SK-N-SH (cell line): ENCODE results near the gene RIT1. TPM values are rescaled to one million over a fixed set of nuclear protein-coding genes. Genes with fewer than 3 reads are reported as not detected.
"Not testable (repeated sequence)": the region's sequence is repeated elsewhere in the genome, so short reads cannot be mapped to it uniquely, and the experiment has no call there.

Experiments
- CTCF ChIA-PET: fragments of 300-600, 350-600 bp; formaldehyde crosslinking; extraction: SDS; loops from one replicate; lab custom pipeline; 2021; lab: Yijun Ruan, JAX
- POLR2A ChIA-PET: fragments of 350-600 bp; sonication (Branson Sonifier 250); formaldehyde crosslinking; extraction: SDS; loops from one replicate; lab custom pipeline; 2020; ENCODE audit warnings: antibody characterized with exemption, inconsistent platforms; lab: Yijun Ruan, JAX
- DNase-seq: peaks from one replicate; pipeline ENCODE4 v3.0.0; 2012
- H2AFZ ChIP-seq: fragments of 200-600 bp; sonication (generic); 2 replicates; pipeline ENCODE4 v1.8.1; 2016; ENCODE audit warnings: antibody characterized with exemption, mild to moderate bottlenecking, low read depth
- H3F3A ChIP-seq: fragments of 200-600 bp; sonication (generic); replicated peaks from 2 replicates; pipeline ENCODE3; 2016; ENCODE audit warnings: antibody characterized with exemption, mild to moderate bottlenecking; ENCODE audit not compliant: insufficient read depth
- H3K27ac ChIP-seq, 2 experiments: fragments of 200-500 bp in 1 of 2; fragments of 200-600 bp in 1 of 2; sonication (Bioruptor generic) in 1 of 2; sonication (generic), shearing (Covaris generic) in 1 of 2; 2 replicates each; pipeline versions ENCODE4 v1.5.1 to v1.6.1; 2014 to 2016; ENCODE audit warnings: low read depth in 2 of 2, inconsistent platforms in 1 of 2, low read length in 1 of 2, mild to moderate bottlenecking in 1 of 2, mixed read lengths in 1 of 2
- H3K27me3 ChIP-seq: fragments of 200-600 bp; sonication (generic), shearing (Covaris generic); 2 replicates; pipeline ENCODE4 v1.6.1; 2016; ENCODE audit warnings: mixed run types; ENCODE audit not compliant: insufficient read depth
- H3K36me3 ChIP-seq, 2 experiments: fragments of 200-500 bp in 1 of 2; fragments of 200-600 bp in 1 of 2; sonication (Bioruptor generic) in 1 of 2; sonication (generic) in 1 of 2; replicated peaks in 1 of 2; 2 replicates each; pipeline versions ENCODE3 to v1.5.1; 2014 to 2016; ENCODE audit warnings: low read length in 1 of 2, mild to moderate bottlenecking in 1 of 2; ENCODE audit not compliant: insufficient read depth in 2 of 2, control insufficient read depth in 1 of 2
- H3K4me1 ChIP-seq, 2 experiments: fragments of 200-500 bp in 1 of 2; fragments of 200-600 bp in 1 of 2; sonication (Bioruptor generic) in 1 of 2; sonication (generic), shearing (Covaris generic) in 1 of 2; 2 replicates each; pipeline versions ENCODE4 v1.5.1 to v1.6.1; 2014 to 2016; ENCODE audit warnings: low read depth in 1 of 2, low read length in 1 of 2, mixed run types in 1 of 2; ENCODE audit not compliant: insufficient read depth in 2 of 2, control insufficient read depth in 1 of 2
- H3K4me2 ChIP-seq: fragments of 200-600 bp; sonication (generic), shearing (Covaris generic); 2 replicates; pipeline ENCODE4 v1.6.1; 2017; ENCODE audit warnings: mixed run types
- H3K4me3 ChIP-seq, 2 experiments: fragments of 200-500 bp in 1 of 2; fragments of 200-600 bp in 1 of 2; sonication (Bioruptor generic) in 1 of 2; sonication (generic), shearing (Covaris generic) in 1 of 2; 2 replicates each; pipeline versions ENCODE4 v1.5.1 to v1.8.1; 2014 to 2016; ENCODE audit warnings: low read depth in 2 of 2, inconsistent platforms in 1 of 2, low read length in 1 of 2, mild to moderate bottlenecking in 1 of 2, mixed read lengths in 1 of 2, moderate library complexity in 1 of 2
- H3K79me2 ChIP-seq: fragments of 200-600 bp; sonication (generic); 2 replicates; pipeline ENCODE4 v1.8.1; 2017; ENCODE audit warnings: mild to moderate bottlenecking; ENCODE audit not compliant: insufficient read depth
- H3K9ac ChIP-seq: fragments of 200-600 bp; sonication (generic); 2 replicates; pipeline ENCODE4 v1.6.1; 2017; ENCODE audit warnings: mixed run types
- H3K9me2 ChIP-seq: fragments of 200-600 bp; sonication (generic); 2 replicates; pipeline ENCODE4 v1.6.1; 2017; ENCODE audit warnings: mixed run types
- H3K9me3 ChIP-seq: fragments of 200-600 bp; sonication (generic); 2 replicates; pipeline ENCODE4 v1.6.1; 2017; ENCODE audit warnings: mixed run types, mild to moderate bottlenecking, moderate library complexity
- H4K20me1 ChIP-seq: fragments of 200-600 bp; sonication (generic); 2 replicates; pipeline ENCODE4 v1.6.1; 2017; ENCODE audit warnings: mild to moderate bottlenecking, mixed run types; ENCODE audit not compliant: insufficient read depth
- GATA2 ChIP-seq: sonication (generic); formaldehyde crosslinking; IDR thresholded peaks from 2 replicates; pipeline ENCODE4 v1.5.0; 2020; ENCODE audit warnings: mild to moderate bottlenecking, missing genetic modification reagents
- RAD21 ChIP-seq: IDR thresholded peaks from 2 replicates; pipeline ENCODE4 v1.6.1; 2012; ENCODE audit warnings: mild to moderate bottlenecking, low read length
- SIN3A ChIP-seq: IDR thresholded peaks from 2 replicates; pipeline ENCODE4 v1.6.1; 2012; ENCODE audit warnings: low read depth, mild to moderate bottlenecking, low read length, moderate library complexity, borderline replicate concordance
- USF2 ChIP-seq: fragments of 150-350 bp; IDR thresholded peaks from 2 replicates; pipeline ENCODE4 v1.6.1; 2017; ENCODE audit warnings: antibody characterized with exemption, low read length, low read depth, borderline replicate concordance
- YY1 ChIP-seq: IDR thresholded peaks from 2 replicates; pipeline ENCODE4 v1.4.0; 2012; ENCODE audit warnings: low read depth, mild to moderate bottlenecking
- WGBS: methylation state at CpG from one replicate; pipeline ENCODE4 v1.1.6; 2017; ENCODE audit warnings: low lambda C conversion rate; 5-methylcytosine and 5-hydroxymethylcytosine counted together
- polyA plus RNA-seq, 3 experiments: library from polyadenylated mRNA; depleted of rRNA; stranded (reverse); fragments of >200 nt; gene quantifications; 2 replicates each; pipeline ENCODE4 v1.2.3, GENCODE V29; 2012

Gene RIT1
- polyA plus RNA-seq, 1 of the 3 experiments (the other 2 are of a cell fraction): 28.8 TPM

- ChIA-PET CTCF (interaction anchor here (3.5 kb wide), 1 partner anchor 58 kb away, joined by 20 read pairs; no protein-coding TSS in a partner anchor), POLR2A (interaction anchor here (0.6 to 1.9 kb wide), 6 partner anchors 9 to 151 kb away, joined by 3 to 4 read pairs (median 4); partner anchors contain the start of genes MEX3A and SYT11)
- Histone ChIP-seq H3K9me3 (no peaks in the 10 kb centered on the region), H3K79me2 (peaks cover 83% of the 10 kb centered on the region), H3K27ac (peak overlapping the region in 1 of 2 experiments; percentile 30; a peak in 1 of 4 replicates), H3K9me2 (no peaks in the 10 kb centered on the region), H3K9ac (peak overlapping the region; percentile 98), H3K4me2 (peak overlapping the region; percentile 97), H3K4me3 (peak overlapping the region; percentile 17 to 86), H3K4me1 (peaks cover 19 to 20% of the 10 kb centered on the region in 2 experiments), H4K20me1 (peaks cover 42% of the 10 kb centered on the region), H2AFZ (no peak overlapping the region), H3F3A (peaks cover 30% of the 10 kb centered on the region), H3K36me3 (peaks cover 51 to 61% of the 10 kb centered on the region in 2 experiments), H3K27me3 (no peaks in the 10 kb centered on the region)
- WGBS: 21% methylated on average over 7 of the region's 7 CpGs
- TF ChIP-seq YY1 (no peak), SIN3A (peak; percentile 46; the same call in 1 of the 2 replicates)
- no peak for DNase-seq
Observed at GRCh38 chr1:155931332-155932038, 20.3 kb upstream of the RIT1 start.

DNA sequence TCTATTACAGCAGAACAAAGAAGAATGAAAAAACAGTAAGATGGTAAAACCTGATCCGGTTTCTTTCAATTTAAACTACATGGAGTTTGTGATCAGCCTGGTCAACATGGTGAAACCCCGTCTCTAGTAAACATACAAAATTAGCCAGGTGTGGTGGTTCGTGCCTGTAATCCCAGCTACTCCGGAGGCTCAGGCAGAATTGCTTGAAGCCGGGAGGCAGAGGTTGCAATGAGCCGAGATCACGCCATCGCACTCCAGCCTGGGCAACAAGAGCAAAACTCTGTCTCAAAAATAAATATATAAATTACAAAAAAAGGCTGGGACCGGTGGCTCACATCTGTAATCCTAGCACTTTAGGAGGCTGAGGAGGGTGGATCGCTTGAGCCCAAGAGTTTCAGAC, 19.6 kb upstream of the RIT1 start:
- Histone ChIP-seq H3F3A (peaks cover 30% of the 10 kb centered on the region), H3K27ac (peak overlapping the region in 1 of 2 experiments; percentile 30; a peak in 1 of 4 replicates), H3K4me2 (peak overlapping the region; percentile 97), H3K79me2 (peaks cover 90% of the 10 kb centered on the region), H3K4me3 (peak overlapping the region; percentile 17 to 86), H3K4me1 (peaks cover 19 to 20% of the 10 kb centered on the region in 2 experiments), H3K36me3 (peaks cover 59 to 69% of the 10 kb centered on the region in 2 experiments), H3K9ac (peak overlapping the region; percentile 98), H4K20me1 (peaks cover 42% of the 10 kb centered on the region)
- not testable (repeated sequence) for H2AFZ ChIP-seq, DNase-seq, H3K27me3 ChIP-seq, H3K9me2 ChIP-seq, H3K9me3 ChIP-seq
- WGBS: 32% methylated on average over 10 of the region's 10 CpGs
- ChIA-PET CTCF (interaction anchor here (3.5 kb wide), 1 partner anchor 59 kb away, joined by 20 read pairs; no protein-coding TSS in a partner anchor), POLR2A (interaction anchor here (0.6 to 1.9 kb wide), 3 partner anchors 12 to 152 kb away, joined by 3 to 4 read pairs (median 3); partner anchors contain the start of gene MEX3A)

GRCh38 chr1:155929057-155929456, 17.9 kb upstream of the RIT1 start:
- no peak for TF ChIP-seq RAD21
- TF ChIP-seq USF2: no peak
- TF ChIP-seq GATA2 (CRISPR knock-in tag): no peak

More at GRCh38 chr1:155929057-155929456, 17.9 kb upstream of the RIT1 start:
- Histone ChIP-seq H3K79me2 (peaks cover 96% of the 10 kb centered on the region), H3K4me3 (no peak overlapping the region), H3K27me3 (no peaks in the 10 kb centered on the region), H2AFZ (no peak overlapping the region), H3K36me3 (peaks cover 71 to 85% of the 10 kb centered on the region in 2 experiments), H3K9ac (no peak overlapping the region), H3K27ac (no peak overlapping the region), H3F3A (peaks cover 33% of the 10 kb centered on the region), H3K9me2 (no peaks in the 10 kb centered on the region), H4K20me1 (peaks cover 42% of the 10 kb centered on the region), H3K4me2 (no peak overlapping the region), H3K4me1 (peaks cover 18 to 19% of the 10 kb centered on the region in 2 experiments), H3K9me3 (no peaks in the 10 kb centered on the region)
- ChIA-PET CTCF (interaction anchor here (0.9 to 3.5 kb wide), 3 partner anchors 13 to 138 kb away, joined by 3 to 20 read pairs (median 8); no protein-coding TSS in a partner anchor), POLR2A (no interaction called here)
- no peak for DNase-seq
- WGBS: 85% methylated on average over 5 of the region's 5 CpGs
